Measurements from ENCODE around the gene MMP15. TPM values are rescaled to one million over a fixed set of nuclear protein-coding genes. Genes with fewer than 3 reads are reported as not detected.

The MMP15 gene
- total RNA-seq, 1 donor from 2014 or later: 7.2 TPM

DNA sequence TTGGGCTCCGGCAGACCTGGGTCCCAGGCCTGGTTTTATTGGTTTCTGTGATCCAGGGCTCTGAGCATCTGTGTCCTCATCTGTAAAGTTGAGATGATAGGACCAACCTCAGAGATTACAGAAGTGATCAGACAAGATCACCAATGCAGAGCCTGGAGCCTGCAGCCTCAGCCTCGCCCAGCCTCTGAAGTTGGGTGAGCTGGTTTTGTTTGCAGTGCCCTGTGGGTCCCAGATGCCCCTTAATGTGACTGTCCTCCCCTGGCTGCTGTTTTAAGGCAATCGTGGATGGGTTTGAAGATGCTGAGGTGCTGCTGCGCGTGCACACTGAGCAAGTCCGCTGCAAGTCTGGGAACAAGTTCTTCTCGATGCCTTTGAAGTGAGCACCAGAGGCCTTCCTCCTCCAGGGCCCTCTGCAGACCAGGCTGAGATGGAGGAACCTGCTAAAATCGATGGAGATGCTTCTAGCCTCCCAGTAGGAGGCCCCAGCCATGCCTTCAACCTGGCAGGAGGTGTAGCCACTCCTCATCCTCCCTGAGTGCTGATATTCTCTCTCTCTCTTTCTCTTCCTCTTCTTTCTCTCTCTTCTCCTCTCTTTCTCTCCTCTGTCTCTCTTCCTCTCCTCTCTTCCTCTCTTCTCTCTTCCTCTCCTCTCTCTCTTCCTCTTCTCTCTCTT is 5.6 kb upstream of the MMP15 start:
- H4K20me1 ChIP-seq (ENCODE audit: low read depth): peaks cover 3% of the 10 kb centered on the region
- H3K4me1 ChIP-seq: peaks cover 5% of the 10 kb centered on the region
- H3K27me3 ChIP-seq: peaks cover 18% of the 10 kb centered on the region
- H3K4me3 Mint-ChIP-seq: no peak overlapping the region
- H3K9me3 Mint-ChIP-seq: no peaks in the 10 kb centered on the region
- peaks cover 19% of the 10 kb centered on the region for H3K27me3 Mint-ChIP-seq (ENCODE audit: insufficient read depth, low read depth)
- H2AFZ ChIP-seq (replicated peaks): no peak overlapping the region
- no peaks in the 10 kb centered on the region for H3K36me3 Mint-ChIP-seq
- no peaks in the 10 kb centered on the region for H3K79me2 ChIP-seq (ENCODE audit: low read depth)
- no peak overlapping the region for H3K9ac ChIP-seq
- DNase-seq (ENCODE audit: low spot score): no peak
- H3K4me3 ChIP-seq: no peak overlapping the region
- no peak overlapping the region for H3K27ac Mint-ChIP-seq
- H3K4me2 ChIP-seq: no peak overlapping the region
- no peaks in the 10 kb centered on the region for H3K9me3 ChIP-seq (ENCODE audit: low read depth)
- H3F3A ChIP-seq (ENCODE audit: low read depth): peaks cover 6% of the 10 kb centered on the region
- peaks cover 21% of the 10 kb centered on the region for H3K4me1 Mint-ChIP-seq
- TF ChIP-seq EZH2phosphoT487 (IDR thresholded peaks at IDR 0.05): no peak
- TF ChIP-seq, protein P1, sequence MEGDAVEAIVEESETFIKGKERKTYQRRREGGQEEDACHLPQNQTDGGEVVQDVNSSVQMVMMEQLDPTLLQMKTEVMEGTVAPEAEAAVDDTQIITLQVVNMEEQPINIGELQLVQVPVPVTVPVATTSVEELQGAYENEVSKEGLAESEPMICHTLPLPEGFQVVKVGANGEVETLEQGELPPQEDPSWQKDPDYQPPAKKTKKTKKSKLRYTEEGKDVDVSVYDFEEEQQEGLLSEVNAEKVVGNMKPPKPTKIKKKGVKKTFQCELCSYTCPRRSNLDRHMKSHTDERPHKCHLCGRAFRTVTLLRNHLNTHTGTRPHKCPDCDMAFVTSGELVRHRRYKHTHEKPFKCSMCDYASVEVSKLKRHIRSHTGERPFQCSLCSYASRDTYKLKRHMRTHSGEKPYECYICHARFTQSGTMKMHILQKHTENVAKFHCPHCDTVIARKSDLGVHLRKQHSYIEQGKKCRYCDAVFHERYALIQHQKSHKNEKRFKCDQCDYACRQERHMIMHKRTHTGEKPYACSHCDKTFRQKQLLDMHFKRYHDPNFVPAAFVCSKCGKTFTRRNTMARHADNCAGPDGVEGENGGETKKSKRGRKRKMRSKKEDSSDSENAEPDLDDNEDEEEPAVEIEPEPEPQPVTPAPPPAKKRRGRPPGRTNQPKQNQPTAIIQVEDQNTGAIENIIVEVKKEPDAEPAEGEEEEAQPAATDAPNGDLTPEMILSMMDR (IDR thresholded peaks at IDR 0.05): no peak
- TF ChIP-seq EZH2 (IDR thresholded peaks at IDR 0.05): no peak
- H3K36me3 ChIP-seq: no peaks in the 10 kb centered on the region
- H3K27ac ChIP-seq: no peak overlapping the region

DNA sequence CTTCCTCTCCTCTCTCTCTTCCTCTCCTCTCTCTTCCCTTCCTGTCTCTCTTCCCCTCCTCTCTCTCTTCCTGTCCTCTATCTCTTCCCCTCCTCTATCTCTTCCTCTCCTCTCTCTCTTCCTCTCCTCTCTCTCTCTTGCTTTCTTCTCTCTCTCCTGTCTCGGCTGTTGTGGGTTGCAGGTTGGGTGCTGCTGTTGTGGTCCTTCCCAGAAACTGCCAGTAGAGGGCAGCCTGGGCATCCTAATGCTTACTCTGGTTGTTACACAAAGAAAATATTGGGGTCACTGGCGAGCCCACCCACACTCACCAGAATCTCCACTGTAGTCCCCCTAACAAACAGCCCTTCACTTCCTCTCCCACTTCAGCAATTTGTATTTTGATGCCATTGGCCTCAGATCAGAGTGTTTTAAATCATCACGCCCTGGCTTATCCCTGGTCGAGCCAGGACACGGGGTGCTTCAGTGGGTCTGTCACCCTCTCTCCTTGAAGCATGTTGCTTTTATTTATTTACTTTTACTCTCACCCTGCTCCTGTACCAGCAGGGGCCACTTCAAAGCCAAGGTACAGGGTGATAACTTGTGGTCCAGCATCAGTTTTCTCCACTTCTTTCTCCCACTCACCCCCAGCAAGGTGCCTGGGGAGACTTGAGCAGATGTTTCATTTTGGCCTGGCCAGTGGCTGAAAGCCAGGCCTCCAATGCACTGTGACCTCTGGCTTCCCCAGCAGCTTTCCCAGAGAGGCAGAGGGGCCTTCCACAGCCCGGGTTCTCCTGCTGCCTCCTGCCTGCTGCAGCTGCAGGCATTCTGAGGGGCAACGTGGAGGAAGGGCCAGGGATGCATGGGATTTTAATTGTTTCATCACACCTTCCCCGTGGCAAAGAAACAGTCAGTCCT is 4.7 kb upstream of the MMP15 start:
- no peak for TF ChIP-seq EZH2phosphoT487 (IDR thresholded peaks at IDR 0.05)
- TF ChIP-seq, protein P1 (IDR thresholded peaks at IDR 0.05): peak; percentile 93
- Histone ChIP-seq H3K27me3 (peaks cover 23% of the 10 kb centered on the region), H4K20me1 (ENCODE audit: low read depth) (peaks cover 3% of the 10 kb centered on the region), H3K27ac (no peak overlapping the region), H3K9me3 (ENCODE audit: low read depth) (no peaks in the 10 kb centered on the region), H3F3A (ENCODE audit: low read depth) (peaks cover 13% of the 10 kb centered on the region), H3K4me2 (no peak overlapping the region), H3K36me3 (no peaks in the 10 kb centered on the region), H3K4me3 (no peak overlapping the region), H3K4me1 (peaks cover 7% of the 10 kb centered on the region), H2AFZ (replicated peaks) (no peak overlapping the region), H3K79me2 (ENCODE audit: low read depth) (peaks cover 3% of the 10 kb centered on the region), H3K9ac (no peak overlapping the region)
- peaks cover 22% of the 10 kb centered on the region for H3K4me1 Mint-ChIP-seq
- H3K4me3 Mint-ChIP-seq: no peak overlapping the region
- H3K27ac Mint-ChIP-seq: peak overlapping the region; percentile 22
- no peaks in the 10 kb centered on the region for H3K9me3 Mint-ChIP-seq
- H3K36me3 Mint-ChIP-seq: no peaks in the 10 kb centered on the region
- peak; percentile 69 for DNase-seq (ENCODE audit: low spot score)
- peaks cover 20% of the 10 kb centered on the region for H3K27me3 Mint-ChIP-seq (ENCODE audit: insufficient read depth, low read depth)

DNA sequence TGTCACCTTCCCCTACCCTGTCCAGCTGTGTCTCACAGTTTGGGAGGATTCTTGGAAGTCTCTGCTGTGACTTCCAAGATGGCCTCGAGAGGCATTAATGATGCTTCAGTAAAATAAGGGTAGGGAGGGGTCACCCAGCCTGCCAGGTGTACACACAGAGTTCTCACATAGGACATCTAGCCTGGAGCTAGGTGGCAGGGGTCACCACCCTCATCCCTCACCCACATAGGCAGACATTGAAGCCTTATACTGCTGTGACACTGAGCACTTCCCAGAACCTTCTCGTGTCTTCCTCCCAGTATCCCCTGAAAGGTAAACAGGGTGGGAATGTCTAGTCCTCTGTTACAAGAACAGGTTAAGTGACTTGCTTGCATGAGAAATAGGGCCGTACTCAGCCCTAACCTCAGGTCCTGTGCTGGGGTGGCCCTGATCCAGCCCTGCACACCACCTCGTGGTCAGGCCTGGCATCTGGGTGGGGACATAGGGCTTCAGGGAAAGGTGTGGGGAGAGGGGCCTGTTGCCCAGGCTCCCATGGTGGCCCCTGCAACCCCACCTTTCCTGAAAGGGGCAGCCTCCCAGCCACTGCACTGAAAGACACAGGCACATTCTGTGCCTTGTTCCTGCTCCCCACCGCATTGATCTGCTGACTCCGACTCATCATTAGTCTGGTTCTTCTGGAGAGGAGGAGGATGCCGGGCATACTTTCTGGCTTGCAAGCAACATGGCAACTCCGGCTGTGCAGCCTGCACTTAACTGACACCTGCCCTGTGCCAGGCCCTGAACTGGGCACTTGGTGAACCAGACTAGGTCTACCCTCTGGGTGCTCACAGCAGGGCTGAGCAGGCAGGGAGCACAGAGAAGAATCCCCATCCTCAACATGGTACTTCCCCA is 3.6 kb upstream of the MMP15 start:
- no peak overlapping the region for H3K9ac ChIP-seq
- H2AFZ ChIP-seq (replicated peaks): no peak overlapping the region

More for the DNA sequence above, 3.6 kb upstream of the MMP15 start:
- peaks cover 13% of the 10 kb centered on the region for H3K79me2 ChIP-seq (ENCODE audit: low read depth)
- no peak overlapping the region for H3K27ac Mint-ChIP-seq
- peaks cover 23% of the 10 kb centered on the region for H3K27me3 ChIP-seq
- H4K20me1 ChIP-seq (ENCODE audit: low read depth): peaks cover 3% of the 10 kb centered on the region
- peaks cover 22% of the 10 kb centered on the region for H3K4me1 Mint-ChIP-seq
- peaks cover 7% of the 10 kb centered on the region for H3K4me1 ChIP-seq
- H3K4me3 Mint-ChIP-seq: peak overlapping the region; percentile 72
- peaks cover 17% of the 10 kb centered on the region for H3F3A ChIP-seq (ENCODE audit: low read depth)
- H3K27me3 Mint-ChIP-seq (ENCODE audit: insufficient read depth, low read depth): peaks cover 20% of the 10 kb centered on the region
- H3K9me3 ChIP-seq (ENCODE audit: low read depth): no peaks in the 10 kb centered on the region
- DNase-seq (ENCODE audit: low spot score): no peak
- H3K36me3 Mint-ChIP-seq: no peaks in the 10 kb centered on the region
- H3K4me3 ChIP-seq: no peak overlapping the region
- no peak overlapping the region for H3K4me2 ChIP-seq
- H3K27ac ChIP-seq: no peak overlapping the region
- TF ChIP-seq, protein P1 (IDR thresholded peaks at IDR 0.05): no peak
- no peak for TF ChIP-seq EZH2 (IDR thresholded peaks at IDR 0.05)
- no peak for TF ChIP-seq EZH2phosphoT487 (IDR thresholded peaks at IDR 0.05)
- no peaks in the 10 kb centered on the region for H3K9me3 Mint-ChIP-seq
- no peaks in the 10 kb centered on the region for H3K36me3 ChIP-seq

Data from neural progenitor cell (in vitro differentiated cells).